ENCODE data around the gene SMU1.

DNA sequence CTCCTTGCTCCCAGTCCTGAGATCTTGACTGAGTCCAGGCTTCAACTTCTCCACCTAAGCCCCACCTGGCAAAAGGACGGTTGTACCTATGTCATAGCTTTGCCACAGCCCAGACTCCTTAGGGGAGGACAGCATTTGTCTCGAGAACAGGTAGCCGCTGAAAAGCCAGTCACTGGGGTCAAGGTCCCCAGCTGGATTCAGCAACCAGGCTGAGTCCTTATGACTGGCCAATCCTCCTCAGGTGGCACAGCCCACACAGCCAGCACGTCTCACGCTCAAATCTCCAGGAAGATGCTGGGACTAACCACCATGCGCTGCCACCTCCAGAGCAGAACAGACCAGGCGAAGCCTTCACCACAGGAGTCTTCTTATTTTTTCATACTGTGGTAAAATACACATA, 27.9 kb upstream of the SMU1 start:
- TF ChIP-seq, protein P1, sequence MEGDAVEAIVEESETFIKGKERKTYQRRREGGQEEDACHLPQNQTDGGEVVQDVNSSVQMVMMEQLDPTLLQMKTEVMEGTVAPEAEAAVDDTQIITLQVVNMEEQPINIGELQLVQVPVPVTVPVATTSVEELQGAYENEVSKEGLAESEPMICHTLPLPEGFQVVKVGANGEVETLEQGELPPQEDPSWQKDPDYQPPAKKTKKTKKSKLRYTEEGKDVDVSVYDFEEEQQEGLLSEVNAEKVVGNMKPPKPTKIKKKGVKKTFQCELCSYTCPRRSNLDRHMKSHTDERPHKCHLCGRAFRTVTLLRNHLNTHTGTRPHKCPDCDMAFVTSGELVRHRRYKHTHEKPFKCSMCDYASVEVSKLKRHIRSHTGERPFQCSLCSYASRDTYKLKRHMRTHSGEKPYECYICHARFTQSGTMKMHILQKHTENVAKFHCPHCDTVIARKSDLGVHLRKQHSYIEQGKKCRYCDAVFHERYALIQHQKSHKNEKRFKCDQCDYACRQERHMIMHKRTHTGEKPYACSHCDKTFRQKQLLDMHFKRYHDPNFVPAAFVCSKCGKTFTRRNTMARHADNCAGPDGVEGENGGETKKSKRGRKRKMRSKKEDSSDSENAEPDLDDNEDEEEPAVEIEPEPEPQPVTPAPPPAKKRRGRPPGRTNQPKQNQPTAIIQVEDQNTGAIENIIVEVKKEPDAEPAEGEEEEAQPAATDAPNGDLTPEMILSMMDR (conservative IDR thresholded peaks at IDR 0.05 in 1 of 2, IDR thresholded peaks at IDR 0.05 in 1 of 2; ENCODE audit: extremely low read depth in 1 of 2, insufficient read depth in 1 of 2, low read depth in 1 of 2, low read length in 2 of 2): no peak
- no peak for TF ChIP-seq EZH2 (IDR thresholded peaks at IDR 0.05; ENCODE audit: borderline replicate concordance, low read length)

Measured in mammary epithelial cell (primary cell).